ENCODE measurements around the gene FIBP. TPM values are rescaled to one million over a fixed set of nuclear protein-coding genes. Genes with fewer than 3 reads are reported as not detected.
A peak's percentile ranks its signal among the peaks of the same experiment; 100 is the strongest.
"Not testable (repeated sequence)": the region's sequence is repeated elsewhere in the genome, so short reads cannot be mapped to it uniquely, and the experiment has no call there.

The FIBP gene
- total RNA-seq, 4 donors from 2014 or later = 39.6 to 79.3 (median 53.0) TPM

DNA sequence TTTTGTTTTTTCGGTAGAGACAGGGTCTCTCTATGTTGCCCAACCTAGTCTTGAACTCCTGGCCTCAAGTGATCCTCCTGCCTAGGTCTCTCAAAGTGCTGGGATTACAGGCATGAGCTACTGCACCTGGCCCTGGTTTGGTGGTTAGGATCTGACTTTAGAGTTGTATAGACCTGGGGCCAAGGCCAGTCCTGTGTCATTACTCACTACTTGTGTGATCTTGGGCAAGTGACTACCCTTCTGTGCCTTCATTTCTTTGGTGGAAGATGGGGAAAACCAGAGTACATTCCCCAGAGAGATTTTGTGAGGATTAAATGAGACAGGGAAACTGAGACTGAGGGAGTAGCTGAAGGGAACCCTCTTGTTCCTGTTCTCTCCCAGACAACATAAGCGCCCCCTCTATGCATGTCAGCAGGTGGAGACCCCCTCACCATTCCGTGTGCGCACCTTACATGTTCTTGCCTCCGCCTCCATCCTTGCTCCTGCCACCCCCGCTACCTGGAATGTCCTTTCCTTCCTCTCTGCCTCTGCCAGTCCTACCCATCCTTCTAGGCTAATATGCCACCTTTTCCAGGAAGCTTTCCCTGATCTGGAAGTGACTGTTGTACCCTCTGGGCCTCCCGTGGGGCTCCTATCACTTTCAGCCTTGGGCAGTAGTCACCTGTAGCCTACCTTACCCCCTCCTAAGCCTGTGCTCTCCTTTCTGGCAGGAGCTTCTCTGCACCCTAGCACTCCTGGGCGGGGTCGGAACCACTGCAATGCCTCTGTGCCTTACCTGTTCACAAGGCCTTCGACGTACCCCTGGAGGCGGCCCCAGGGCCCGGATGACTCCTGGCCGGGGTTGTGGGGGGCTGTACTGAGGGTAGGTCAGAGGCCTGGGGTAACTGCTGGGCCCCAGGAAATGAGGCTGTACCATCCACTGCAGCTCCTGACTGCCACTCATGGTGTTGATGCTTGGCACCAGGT is 8.0 kb upstream of the FIBP start:
- DNase-seq = no peak
- TF ChIP-seq, protein P1, sequence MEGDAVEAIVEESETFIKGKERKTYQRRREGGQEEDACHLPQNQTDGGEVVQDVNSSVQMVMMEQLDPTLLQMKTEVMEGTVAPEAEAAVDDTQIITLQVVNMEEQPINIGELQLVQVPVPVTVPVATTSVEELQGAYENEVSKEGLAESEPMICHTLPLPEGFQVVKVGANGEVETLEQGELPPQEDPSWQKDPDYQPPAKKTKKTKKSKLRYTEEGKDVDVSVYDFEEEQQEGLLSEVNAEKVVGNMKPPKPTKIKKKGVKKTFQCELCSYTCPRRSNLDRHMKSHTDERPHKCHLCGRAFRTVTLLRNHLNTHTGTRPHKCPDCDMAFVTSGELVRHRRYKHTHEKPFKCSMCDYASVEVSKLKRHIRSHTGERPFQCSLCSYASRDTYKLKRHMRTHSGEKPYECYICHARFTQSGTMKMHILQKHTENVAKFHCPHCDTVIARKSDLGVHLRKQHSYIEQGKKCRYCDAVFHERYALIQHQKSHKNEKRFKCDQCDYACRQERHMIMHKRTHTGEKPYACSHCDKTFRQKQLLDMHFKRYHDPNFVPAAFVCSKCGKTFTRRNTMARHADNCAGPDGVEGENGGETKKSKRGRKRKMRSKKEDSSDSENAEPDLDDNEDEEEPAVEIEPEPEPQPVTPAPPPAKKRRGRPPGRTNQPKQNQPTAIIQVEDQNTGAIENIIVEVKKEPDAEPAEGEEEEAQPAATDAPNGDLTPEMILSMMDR (IDR thresholded peaks at IDR 0.05 in 4 of 5, conservative IDR thresholded peaks at IDR 0.05 in 1 of 5) = no peak
- no peak for TF ChIP-seq POLR2A (IDR thresholded peaks at IDR 0.05)
- Histone ChIP-seq H3K9me3 (no peaks in the 10 kb centered on the region), H3K36me3 (no peaks in the 10 kb centered on the region), H3K27ac (no peak overlapping the region), H3K27me3 (peaks cover 12 to 26% (median 16%) of the 10 kb centered on the region in 3 donors), H3K4me3 (no peak overlapping the region), H3K4me1 (peaks cover 19 to 36% of the 10 kb centered on the region in 2 donors)
- ATAC-seq = no peak
- intact Hi-C loops (cut with DNase I; ENCODE audit: low total_unique reads) (no loop called here), in situ Hi-C loops (cut with MboI; ENCODE audit: low sequenced_read_pairs in 4 of 4) (no loop called here)

DNA sequence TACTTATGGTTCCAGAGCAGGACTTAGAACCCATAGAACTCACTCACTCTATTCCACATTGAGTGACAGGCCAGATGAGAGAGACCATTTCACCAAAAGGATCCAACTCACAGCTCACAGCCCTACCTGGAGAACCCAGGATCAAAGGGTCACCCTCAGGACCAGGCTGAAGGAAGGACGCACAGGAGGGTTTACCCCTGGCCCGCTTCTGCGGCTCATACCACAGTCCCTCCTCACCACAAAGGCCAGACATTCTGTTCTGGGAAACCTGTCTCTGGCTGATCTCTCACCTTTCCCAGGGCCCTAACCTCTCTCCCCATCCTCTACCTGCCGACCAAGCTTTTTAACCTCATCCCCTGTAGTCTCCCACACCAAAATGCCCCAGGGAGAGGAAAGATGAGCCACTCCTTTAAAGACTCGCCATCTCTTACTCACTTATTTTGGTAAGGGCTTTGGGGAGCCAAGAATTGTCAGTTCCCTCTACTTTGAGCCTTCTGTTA is 7.3 kb upstream of the FIBP start:
- peaks cover 12 to 21% (median 16%) of the 10 kb centered on the region in 3 donors for H3K27me3 ChIP-seq
- H3K27ac ChIP-seq = no peak overlapping the region
- intact Hi-C loops (cut with DNase I; ENCODE audit: low total_unique reads) (no loop called here), in situ Hi-C loops (cut with MboI; ENCODE audit: low sequenced_read_pairs in 4 of 4) (no loop called here)
- TF ChIP-seq, protein P1 (IDR thresholded peaks at IDR 0.05 in 4 of 5, conservative IDR thresholded peaks at IDR 0.05 in 1 of 5) = no peak
- no peak for TF ChIP-seq POLR2A (IDR thresholded peaks at IDR 0.05)
- no peaks in the 10 kb centered on the region for H3K36me3 ChIP-seq
- H3K9me3 ChIP-seq = no peaks in the 10 kb centered on the region
- no peak for DNase-seq
- peaks cover 21 to 35% of the 10 kb centered on the region in 2 donors for H3K4me1 ChIP-seq
- H3K4me3 ChIP-seq = no peak overlapping the region
- ATAC-seq = no peak

DNA sequence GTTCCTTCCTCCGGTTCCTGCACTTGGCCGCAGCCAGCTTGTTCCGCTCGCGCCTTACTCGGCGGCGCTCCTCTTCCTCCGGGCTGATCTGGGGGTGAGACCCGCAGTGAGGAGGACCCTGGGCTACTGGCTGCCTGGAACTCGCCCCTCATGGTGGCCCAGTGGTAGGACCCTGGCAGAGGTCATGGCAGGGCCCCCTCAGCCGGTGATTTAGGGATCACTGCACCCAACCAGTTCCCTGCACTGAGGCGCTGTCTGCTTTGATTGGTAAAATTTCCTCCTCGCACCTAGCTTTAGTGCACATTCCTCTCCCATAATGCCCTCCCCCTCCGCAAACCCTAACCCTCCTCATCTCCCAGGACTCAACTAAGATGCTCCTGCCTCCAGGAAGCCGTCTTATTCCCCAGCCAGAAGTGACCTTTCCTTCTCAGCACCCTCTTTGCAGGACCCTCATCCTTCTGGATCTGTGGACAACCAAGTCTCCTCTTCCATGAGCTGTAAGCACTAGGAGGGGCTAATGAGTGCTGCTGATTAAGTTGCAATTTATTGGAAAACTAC is 5.8 kb upstream of the FIBP start:
- Histone ChIP-seq H3K9me3 (no peaks in the 10 kb centered on the region), H3K4me3 (peak overlapping the region in 2 of 4 donors; percentile 31 to 34), H3K4me1 (peaks cover 31 to 38% of the 10 kb centered on the region in 2 donors), H3K36me3 (no peaks in the 10 kb centered on the region), H3K27ac (peak overlapping the region; percentile 93 to 98 (median 96)), H3K27me3 (peaks cover 4 to 9% (median 8%) of the 10 kb centered on the region in 3 donors)
- DNase-seq = no peak
- intact Hi-C loops (cut with DNase I; ENCODE audit: low total_unique reads) = no loop called here
- no peak for ATAC-seq
- in situ Hi-C loops (cut with MboI; ENCODE audit: low sequenced_read_pairs in 4 of 4) = no loop called here
- TF ChIP-seq, protein P1 (IDR thresholded peaks at IDR 0.05 in 4 of 5, conservative IDR thresholded peaks at IDR 0.05 in 1 of 5) = no peak
- no peak for TF ChIP-seq POLR2A (IDR thresholded peaks at IDR 0.05)

DNA sequence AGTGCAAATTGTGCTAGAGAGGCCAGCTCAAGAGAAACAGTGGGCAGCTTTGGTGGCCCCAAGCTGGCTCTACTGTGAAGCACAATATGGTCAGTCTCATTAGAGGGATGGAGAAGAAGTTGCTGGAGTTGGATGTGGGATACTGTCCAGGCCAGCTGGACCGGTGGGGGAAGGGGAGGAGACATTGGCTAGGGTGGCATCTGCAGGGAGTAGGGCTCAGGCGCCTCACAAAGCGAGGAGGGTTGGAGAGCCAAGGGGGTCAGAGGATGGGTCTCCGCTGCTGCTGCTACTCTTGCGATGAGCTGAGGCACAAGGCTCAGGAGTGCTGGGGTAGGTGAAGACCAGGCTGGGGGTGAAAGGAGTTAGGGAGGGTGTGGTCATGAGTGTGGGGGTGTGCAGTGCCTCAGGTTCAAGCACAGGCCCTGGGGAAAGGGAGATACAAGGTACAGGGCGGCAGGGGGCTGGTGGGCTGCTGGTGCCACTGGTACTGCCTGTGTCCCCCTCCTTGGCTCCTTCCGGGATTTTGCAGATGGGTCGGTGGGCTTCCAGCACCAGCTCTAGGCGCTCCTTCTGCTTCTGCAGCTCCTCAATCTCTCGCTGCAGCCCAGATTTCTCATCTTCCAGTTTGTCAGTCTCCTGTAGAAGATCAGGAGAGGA is 4.5 kb upstream of the FIBP start:
- in situ Hi-C loops (cut with MboI; ENCODE audit: low sequenced_read_pairs in 4 of 4) = no loop called here
- no peak for ATAC-seq

DNA sequence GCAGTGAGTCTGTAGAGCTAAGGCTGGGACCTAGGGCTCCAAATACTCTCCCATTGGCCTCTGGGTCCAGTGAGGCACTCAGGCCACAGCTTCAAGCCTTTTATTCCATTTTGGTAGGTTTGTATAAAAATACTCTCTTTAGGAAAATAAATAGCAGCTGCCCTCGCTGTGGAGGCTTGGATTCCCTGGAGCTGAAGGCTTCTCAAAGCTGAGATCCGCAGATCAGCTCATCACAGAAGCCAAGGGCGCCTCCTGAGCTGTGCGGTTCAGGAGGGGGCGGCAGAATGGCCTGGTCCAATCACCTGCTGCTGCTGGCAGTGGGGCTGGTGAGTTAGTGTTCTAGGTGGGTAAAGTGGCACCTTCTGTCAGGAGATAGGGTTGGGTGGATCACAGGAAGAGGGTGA is 3.9 kb upstream of the FIBP start:
- DNase-seq; H3K36me3 ChIP-seq; in situ Hi-C loops (cut with MboI; ENCODE audit: low sequenced_read_pairs in 4 of 4); ATAC-seq; H3K27me3 ChIP-seq; H3K9me3 ChIP-seq; intact Hi-C loops (cut with DNase I; ENCODE audit: low total_unique reads): not testable (repeated sequence)
- peaks cover 40 to 51% of the 10 kb centered on the region in 2 donors for H3K4me1 ChIP-seq
- peak overlapping the region; percentile 93 to 98 (median 96) for H3K27ac ChIP-seq
- peak overlapping the region; percentile 67 to 81 (median 76) for H3K4me3 ChIP-seq

More for the DNA sequence above, 4.5 kb upstream of the FIBP start:
- TF ChIP-seq, protein P1 (IDR thresholded peaks at IDR 0.05 in 4 of 5, conservative IDR thresholded peaks at IDR 0.05 in 1 of 5) = no peak
- Histone ChIP-seq H3K27me3 (no peaks in the 10 kb centered on the region), H3K4me3 (peak overlapping the region in 2 of 4 donors; percentile 73 to 81), H3K9me3 (no peaks in the 10 kb centered on the region), H3K4me1 (peaks cover 34 to 45% of the 10 kb centered on the region in 2 donors), H3K27ac (peak overlapping the region; percentile 93 to 98 (median 96)), H3K36me3 (no peaks in the 10 kb centered on the region)
- intact Hi-C loops (cut with DNase I; ENCODE audit: low total_unique reads) = no loop called here
- no peak for DNase-seq
